ENCODE measurements around the gene AKR7A3.
"Not testable (repeated sequence)": the region's sequence is repeated elsewhere in the genome, so short reads cannot be mapped to it uniquely, and the experiment has no call there.

AKR7A3 gene

GRCh38 chr1:19285366-19285765, 3.2 kb downstream of the AKR7A3 start:
- DNase-seq (ENCODE audit: low read depth); H3K27me3 ChIP-seq (replicated peaks; ENCODE audit: control insufficient read depth, insufficient read depth, low read length); H3K36me3 ChIP-seq (ENCODE audit: control insufficient read depth, insufficient read depth, low read length, severe bottlenecking); H3K9ac ChIP-seq (ENCODE audit: low read length); H3K9me3 ChIP-seq (ENCODE audit: control insufficient read depth, low read length); H3K4me1 ChIP-seq (ENCODE audit: control insufficient read depth, insufficient read depth, low read length); H3K4me3 ChIP-seq (ENCODE audit: low read length): not testable (repeated sequence)

- Histone ChIP-seq H3K4me1 (ENCODE audit: control insufficient read depth, insufficient read depth, low read length) (peaks cover 10% of the 10 kb centered on the region), H3K4me3 (ENCODE audit: low read length) (no peak overlapping the region), H3K9me3 (ENCODE audit: control insufficient read depth, low read length) (no peaks in the 10 kb centered on the region), H3K36me3 (ENCODE audit: control insufficient read depth, insufficient read depth, low read length, severe bottlenecking) (peaks cover 10% of the 10 kb centered on the region), H3K27me3 (replicated peaks; ENCODE audit: control insufficient read depth, insufficient read depth, low read length) (no peaks in the 10 kb centered on the region), H3K9ac (ENCODE audit: low read length) (no peak overlapping the region)
- DNase-seq (ENCODE audit: low read depth): no peak
Observed at GRCh38 chr1:19284881-19285280, 3.7 kb downstream of the AKR7A3 start.

GRCh38 chr1:19283891-19284290, 4.7 kb downstream of the AKR7A3 start:
- Histone ChIP-seq H3K9ac (ENCODE audit: low read length) (no peak overlapping the region), H3K9me3 (ENCODE audit: control insufficient read depth, low read length) (no peaks in the 10 kb centered on the region), H3K4me1 (ENCODE audit: control insufficient read depth, insufficient read depth, low read length) (peaks cover 2% of the 10 kb centered on the region), H3K36me3 (ENCODE audit: control insufficient read depth, insufficient read depth, low read length, severe bottlenecking) (peaks cover 11% of the 10 kb centered on the region), H3K27me3 (replicated peaks; ENCODE audit: control insufficient read depth, insufficient read depth, low read length) (no peaks in the 10 kb centered on the region), H3K4me3 (ENCODE audit: low read length) (no peak overlapping the region)
- DNase-seq (ENCODE audit: low read depth): no peak

- Histone ChIP-seq H3K4me3 (ENCODE audit: low read length) (no peak overlapping the region), H3K36me3 (ENCODE audit: control insufficient read depth, insufficient read depth, low read length, severe bottlenecking) (no peaks in the 10 kb centered on the region), H3K9me3 (ENCODE audit: control insufficient read depth, low read length) (peaks cover 10% of the 10 kb centered on the region), H3K4me1 (ENCODE audit: control insufficient read depth, insufficient read depth, low read length) (no peaks in the 10 kb centered on the region), H3K9ac (ENCODE audit: low read length) (no peak overlapping the region), H3K27me3 (replicated peaks; ENCODE audit: control insufficient read depth, insufficient read depth, low read length) (no peaks in the 10 kb centered on the region)
- DNase-seq (ENCODE audit: low read depth): no peak
Observed at GRCh38 chr1:19274636-19275035, 13.9 kb downstream of the AKR7A3 start.

GRCh38 chr1:19273844-19274531, 14.6 kb downstream of the AKR7A3 start:
- not testable (repeated sequence) for DNase-seq (ENCODE audit: low read depth); H3K27me3 ChIP-seq (replicated peaks; ENCODE audit: control insufficient read depth, insufficient read depth, low read length); H3K4me1 ChIP-seq (ENCODE audit: control insufficient read depth, insufficient read depth, low read length); H3K4me3 ChIP-seq (ENCODE audit: low read length); H3K9me3 ChIP-seq (ENCODE audit: control insufficient read depth, low read length); H3K36me3 ChIP-seq (ENCODE audit: control insufficient read depth, insufficient read depth, low read length, severe bottlenecking); H3K9ac ChIP-seq (ENCODE audit: low read length)

- H3K36me3 ChIP-seq (ENCODE audit: control insufficient read depth, insufficient read depth, low read length, severe bottlenecking): no peaks in the 10 kb centered on the region
- no peak overlapping the region for H3K4me3 ChIP-seq (ENCODE audit: low read length)
- no peaks in the 10 kb centered on the region for H3K4me1 ChIP-seq (ENCODE audit: control insufficient read depth, insufficient read depth, low read length)
Observed at GRCh38 chr1:19273106-19273843, 15.3 kb downstream of the AKR7A3 start.

GRCh38 chr1:19272064-19272463, 16.5 kb downstream of the AKR7A3 start:
- H3K36me3 ChIP-seq (ENCODE audit: control insufficient read depth, insufficient read depth, low read length, severe bottlenecking): peaks cover 5% of the 10 kb centered on the region
- DNase-seq (ENCODE audit: low read depth): no peak
- H3K27me3 ChIP-seq (replicated peaks; ENCODE audit: control insufficient read depth, insufficient read depth, low read length): no peaks in the 10 kb centered on the region
- H3K4me1 ChIP-seq (ENCODE audit: control insufficient read depth, insufficient read depth, low read length): no peaks in the 10 kb centered on the region
- H3K9me3 ChIP-seq (ENCODE audit: control insufficient read depth, low read length): peaks cover 10% of the 10 kb centered on the region
- H3K9ac ChIP-seq (ENCODE audit: low read length): no peak overlapping the region
- H3K4me3 ChIP-seq (ENCODE audit: low read length): no peak overlapping the region

More at GRCh38 chr1:19273106-19273843, 15.3 kb downstream of the AKR7A3 start:
- DNase-seq (ENCODE audit: low read depth): no peak
- Histone ChIP-seq H3K27me3 (replicated peaks; ENCODE audit: control insufficient read depth, insufficient read depth, low read length) (no peaks in the 10 kb centered on the region), H3K9ac (ENCODE audit: low read length) (no peak overlapping the region), H3K9me3 (ENCODE audit: control insufficient read depth, low read length) (peaks cover 10% of the 10 kb centered on the region)

- H3K9ac ChIP-seq (ENCODE audit: low read length); DNase-seq (ENCODE audit: low read depth); H3K27me3 ChIP-seq (replicated peaks; ENCODE audit: control insufficient read depth, insufficient read depth, low read length); H3K4me3 ChIP-seq (ENCODE audit: low read length); H3K4me1 ChIP-seq (ENCODE audit: control insufficient read depth, insufficient read depth, low read length); H3K9me3 ChIP-seq (ENCODE audit: control insufficient read depth, low read length); H3K36me3 ChIP-seq (ENCODE audit: control insufficient read depth, insufficient read depth, low read length, severe bottlenecking): not testable (repeated sequence)
Observed at GRCh38 chr1:19270343-19270730, 18.2 kb downstream of the AKR7A3 start.

- H3K4me3 ChIP-seq (ENCODE audit: low read length); H3K27me3 ChIP-seq (replicated peaks; ENCODE audit: control insufficient read depth, insufficient read depth, low read length); DNase-seq (ENCODE audit: low read depth); H3K36me3 ChIP-seq (ENCODE audit: control insufficient read depth, insufficient read depth, low read length, severe bottlenecking); H3K9ac ChIP-seq (ENCODE audit: low read length); H3K9me3 ChIP-seq (ENCODE audit: control insufficient read depth, low read length); H3K4me1 ChIP-seq (ENCODE audit: control insufficient read depth, insufficient read depth, low read length): not testable (repeated sequence)
Observed at GRCh38 chr1:19269427-19270342, 18.9 kb downstream of the AKR7A3 start.

GRCh38 chr1:19268445-19268844, 20.1 kb downstream of the AKR7A3 start:
- DNase-seq (ENCODE audit: low read depth): no peak
- H3K4me3 ChIP-seq (ENCODE audit: low read length): no peak overlapping the region
- no peaks in the 10 kb centered on the region for H3K4me1 ChIP-seq (ENCODE audit: control insufficient read depth, insufficient read depth, low read length)
- H3K36me3 ChIP-seq (ENCODE audit: control insufficient read depth, insufficient read depth, low read length, severe bottlenecking): peaks cover 5% of the 10 kb centered on the region
- no peaks in the 10 kb centered on the region for H3K9me3 ChIP-seq (ENCODE audit: control insufficient read depth, low read length)
- no peak overlapping the region for H3K9ac ChIP-seq (ENCODE audit: low read length)
- H3K27me3 ChIP-seq (replicated peaks; ENCODE audit: control insufficient read depth, insufficient read depth, low read length): no peaks in the 10 kb centered on the region

- Histone ChIP-seq H3K4me3 (ENCODE audit: low read length) (no peak overlapping the region), H3K9ac (ENCODE audit: low read length) (no peak overlapping the region), H3K27me3 (replicated peaks; ENCODE audit: control insufficient read depth, insufficient read depth, low read length) (no peaks in the 10 kb centered on the region), H3K9me3 (ENCODE audit: control insufficient read depth, low read length) (no peaks in the 10 kb centered on the region), H3K36me3 (ENCODE audit: control insufficient read depth, insufficient read depth, low read length, severe bottlenecking) (peaks cover 26% of the 10 kb centered on the region), H3K4me1 (ENCODE audit: control insufficient read depth, insufficient read depth, low read length) (peaks cover 12% of the 10 kb centered on the region)
- DNase-seq (ENCODE audit: low read depth): no peak
Observed at GRCh38 chr1:19262744-19263143, 25.8 kb downstream of the AKR7A3 start.
